Small intestine (tissue), 7 donors: ENCODE measurements around the gene CAMK2B. TPM values are rescaled to one million over a fixed set of nuclear protein-coding genes. Genes with fewer than 3 reads are reported as not detected.

Experiments used
- DNase-seq, 2 donors: peaks; one replicate each; pipeline versions ENCODE4 v3.0.0 to v3.0.0-alpha.2; 2013
- FAIRE-seq: peaks from 2 replicates; lab custom pipeline; 2012; peaks lifted over from hg19 to GRCh38; lab: Jason Lieb, UNC
- H3K27ac ChIP-seq, 3 donors: one replicate each; pipeline ENCODE4 v1.5.1; 2013; ENCODE audit warnings: low read length in 2 of 3, mild to moderate bottlenecking in 2 of 3, control low read depth in 1 of 3, inconsistent platforms in 1 of 3, low read depth in 1 of 3, moderate library complexity in 1 of 3
- H3K27me3 ChIP-seq, 3 donors: one replicate each; pipeline ENCODE4 v1.6.1; 2013; ENCODE audit warnings: low read length in 3 of 3, inconsistent platforms in 1 of 3; ENCODE audit not compliant: control insufficient read depth in 3 of 3, insufficient read depth in 3 of 3
- H3K36me3 ChIP-seq, 3 donors: one replicate each; pipeline ENCODE4 v1.6.1; 2013; ENCODE audit warnings: low read length in 3 of 3, inconsistent platforms in 1 of 3, low read depth in 1 of 3, mild to moderate bottlenecking in 1 of 3, moderate library complexity in 1 of 3; ENCODE audit not compliant: control insufficient read depth in 3 of 3, insufficient read depth in 2 of 3
- H3K4me1 ChIP-seq, 3 donors: one replicate each; pipeline ENCODE4 v1.6.1; 2013; ENCODE audit warnings: low read length in 2 of 3, inconsistent platforms in 1 of 3, low read depth in 1 of 3, mild to moderate bottlenecking in 1 of 3, moderate library complexity in 1 of 3; ENCODE audit not compliant: control insufficient read depth in 3 of 3, insufficient read depth in 2 of 3
- H3K4me3 ChIP-seq, 3 donors: one replicate each; pipeline ENCODE4 v1.5.1; 2013; ENCODE audit warnings: low read length in 3 of 3, control low read depth in 1 of 3, inconsistent platforms in 1 of 3, low read depth in 1 of 3, mild to moderate bottlenecking in 1 of 3, moderate library complexity in 1 of 3
- H3K9me3 ChIP-seq, 2 donors: one replicate each; pipeline ENCODE4 v1.6.1; 2013; ENCODE audit warnings: low read depth in 1 of 2, low read length in 1 of 2; ENCODE audit not compliant: control insufficient read depth in 2 of 2, insufficient read depth in 1 of 2
- WGBS, 3 donors: extraction: QIAGEN DNeasy Blood & Tissue Kit; methylation state at CpG; one replicate each; pipeline ENCODE4 v1.1.7; 2013; 5-methylcytosine and 5-hydroxymethylcytosine counted together
- polyA plus RNA-seq, 4 donors: library from polyadenylated mRNA; stranded (reverse) in 3 of 4; unstranded in 1 of 4; fragments of 200-250 nt in 3 of 4; fragments of 120-200 nt in 1 of 4; gene quantifications; one replicate each; pipeline versions ENCODE4 v1.2.1 to v1.2.3, GENCODE V29; 2013
- donor health status: healthy with polysubstance abuse.
- donor health status: control.
- donor health status: control.
- donor health status: Bipolar disorder and iron deficiency.
- donor health status: healthy.

Gene CAMK2B
- polyA plus RNA-seq, 4 donors, result 1.3 to 1.8 (median 1.5) TPM

GRCh38 chr7:44293561-44294324, 31.7 kb downstream of the CAMK2B start:
- Histone ChIP-seq H3K4me1 (no peaks in the 10 kb centered on the region), H3K9me3 (no peaks in the 10 kb centered on the region), H3K27me3 (peaks cover 0 to 38% (median 8%) of the 10 kb centered on the region in 3 donors), H3K27ac (no peak overlapping the region), H3K4me3 (no peak overlapping the region), H3K36me3 (no peaks in the 10 kb centered on the region)
- DNase-seq (no peak), FAIRE-seq (no peak)
- WGBS, 3 donors, result 47 to 58% (median 51%) methylated on average over 17 of the region's 17 CpGs

- 59 to 66% (median 65%) methylated on average over 13 of the region's 13 CpGs for WGBS, 3 donors
- FAIRE-seq (no peak), DNase-seq (no peak)
- Histone ChIP-seq H3K27ac (no peak overlapping the region), H3K27me3 (peaks cover 0 to 38% (median 8%) of the 10 kb centered on the region in 3 donors), H3K9me3 (no peaks in the 10 kb centered on the region), H3K36me3 (no peaks in the 10 kb centered on the region), H3K4me1 (no peaks in the 10 kb centered on the region), H3K4me3 (no peak overlapping the region)
These were observed 32.4 kb downstream of the CAMK2B start for GRCh38 chr7:44292876-44293560.

GRCh38 chr7:44292420-44292817, 33.0 kb downstream of the CAMK2B start:
- peaks cover 0 to 38% (median 8%) of the 10 kb centered on the region in 3 donors for H3K27me3 ChIP-seq
- H3K36me3 ChIP-seq, result no peaks in the 10 kb centered on the region
- no peak overlapping the region for H3K4me3 ChIP-seq
- WGBS, 3 donors, result 30 to 60% (median 31%) methylated on average over 1 of the region's 1 CpG
- FAIRE-seq (no peak), DNase-seq (no peak)
- H3K4me1 ChIP-seq, result no peaks in the 10 kb centered on the region
- H3K27ac ChIP-seq, result no peak overlapping the region
- no peaks in the 10 kb centered on the region for H3K9me3 ChIP-seq

GRCh38 chr7:44291733-44292419, 33.5 kb downstream of the CAMK2B start:
- DNase-seq (no peak), FAIRE-seq (no peak)
- Histone ChIP-seq H3K4me1 (no peaks in the 10 kb centered on the region), H3K36me3 (no peaks in the 10 kb centered on the region), H3K4me3 (no peak overlapping the region), H3K27me3 (peaks cover 0 to 38% (median 8%) of the 10 kb centered on the region in 3 donors), H3K27ac (no peak overlapping the region), H3K9me3 (no peaks in the 10 kb centered on the region)
- WGBS, 3 donors, result 67 to 78% (median 71%) methylated on average over 9 of the region's 9 CpGs

GRCh38 chr7:44291066-44291732, 34.2 kb downstream of the CAMK2B start:
- no peak overlapping the region for H3K27ac ChIP-seq
- FAIRE-seq, result no peak
- WGBS, 3 donors, result 59 to 66% (median 60%) methylated on average over 16 to 18 of the region's 18 CpGs

GRCh38 chr7:44290252-44290620, 35.2 kb downstream of the CAMK2B start:
- WGBS, 3 donors, result 64 to 74% (median 72%) methylated on average over 12 of the region's 12 CpGs

More at GRCh38 chr7:44291066-44291732, 34.2 kb downstream of the CAMK2B start:
- DNase-seq, result no peak
- no peaks in the 10 kb centered on the region for H3K36me3 ChIP-seq
- H3K4me1 ChIP-seq, result no peaks in the 10 kb centered on the region
- no peaks in the 10 kb centered on the region for H3K9me3 ChIP-seq
- peaks cover 0 to 38% (median 8%) of the 10 kb centered on the region in 3 donors for H3K27me3 ChIP-seq
- no peak overlapping the region for H3K4me3 ChIP-seq

GRCh38 chr7:44289341-44290251, 35.8 kb downstream of the CAMK2B start:
- no peak for FAIRE-seq
- no peaks in the 10 kb centered on the region for H3K36me3 ChIP-seq
- no peak overlapping the region for H3K27ac ChIP-seq
- H3K9me3 ChIP-seq, result no peaks in the 10 kb centered on the region
- H3K4me1 ChIP-seq, result no peaks in the 10 kb centered on the region
- WGBS, 3 donors, result 84 to 91% (median 91%) methylated on average over 24 of the region's 24 CpGs
- peaks cover 0 to 27% (median 8%) of the 10 kb centered on the region in 3 donors for H3K27me3 ChIP-seq
- no peak overlapping the region for H3K4me3 ChIP-seq
- no peak for DNase-seq

More at GRCh38 chr7:44290252-44290620, 35.2 kb downstream of the CAMK2B start:
- H3K36me3 ChIP-seq, result no peaks in the 10 kb centered on the region
- H3K4me1 ChIP-seq, result no peaks in the 10 kb centered on the region
- DNase-seq, result no peak
- H3K27me3 ChIP-seq, result peaks cover 0 to 30% (median 8%) of the 10 kb centered on the region in 3 donors
- no peak overlapping the region for H3K27ac ChIP-seq
- H3K9me3 ChIP-seq, result no peaks in the 10 kb centered on the region
- no peak overlapping the region for H3K4me3 ChIP-seq
- FAIRE-seq, result no peak
